Endothelial cell of umbilical vein (primary cell): ENCODE data around the gene NEMF. TPM values are rescaled to one million over a fixed set of nuclear protein-coding genes. Genes with fewer than 3 reads are reported as not detected.
"Not testable (repeated sequence)": the region's sequence is repeated elsewhere in the genome, so short reads cannot be mapped to it uniquely, and the experiment has no call there.

ENCODE experiments used
- BruUV-seq: library from RNA; stranded (reverse); fragments of 400-500 nt; replicated peaks from 2 replicates; lab custom pipeline; 2021; lab: Mats Ljungman, UMichigan
- CTCF ChIA-PET: fragments of 300-600, 350-600 bp; sonication (Branson Sonifier 250); formaldehyde crosslinking; loops from one replicate; lab custom pipeline; 2021; ENCODE audit warnings: antibody characterized with exemption, inconsistent platforms; lab: Charles Lee
- POLR2A ChIA-PET: fragments of 300-600, 350-600 bp; sonication (Branson Sonifier 250); formaldehyde crosslinking; loops from one replicate; lab custom pipeline; 2021; ENCODE audit warnings: antibody characterized with exemption, inconsistent platforms; lab: Charles Lee
- DNase-seq: peaks from one replicate; pipeline ENCODE4 v3.0.0-alpha.2; 2011; ENCODE audit warnings: low read depth, low spot score
- FAIRE-seq: peaks from 2 replicates; lab custom pipeline; 2011; peaks lifted over from hg19 to GRCh38; lab: Jason Lieb, UNC
- H2AFZ ChIP-seq: 2 replicates; pipeline ENCODE4 v1.6.0; 2012; ENCODE audit warnings: low read depth, low read length, control low read depth, inconsistent platforms
- H3K27ac ChIP-seq: 2 replicates; pipeline ENCODE4 v1.5.1; 2011; ENCODE audit warnings: low read depth, mild to moderate bottlenecking, control low read depth, low read length, moderate library complexity; ENCODE audit not compliant: insufficient read depth
- H3K27me3 ChIP-seq, 2 experiments: 2 replicates each; pipeline versions ENCODE4 v1.6.0 to v1.6.1; 2011; ENCODE audit warnings: low read length in 2 of 2, mixed read lengths in 1 of 2; ENCODE audit not compliant: control insufficient read depth in 2 of 2, insufficient read depth in 2 of 2
- H3K36me3 ChIP-seq, 2 experiments: 2 replicates in 1 of 2; 3 replicates in 1 of 2; pipeline ENCODE4 v1.5.1; 2011; ENCODE audit warnings: low read length in 2 of 2, mild to moderate bottlenecking in 1 of 2, moderate library complexity in 1 of 2; ENCODE audit not compliant: control insufficient read depth in 2 of 2, insufficient read depth in 2 of 2; ENCODE audit errors: extremely low read depth in 1 of 2
- H3K4me1 ChIP-seq: 3 replicates; pipeline ENCODE4 v1.5.1; 2011; ENCODE audit warnings: mild to moderate bottlenecking, low read length; ENCODE audit not compliant: control insufficient read depth, insufficient read depth; ENCODE audit errors: extremely low read depth
- H3K4me2 ChIP-seq: 2 replicates; pipeline ENCODE4 v1.6.1; 2011; ENCODE audit warnings: low read length, control low read depth, mixed read lengths; ENCODE audit not compliant: insufficient read depth
- H3K4me3 ChIP-seq, 3 experiments: fragments of 200-600 bp in 1 of 3; sonication (generic), shearing (Covaris generic) in 1 of 3; replicated peaks in 1 of 3; 2 replicates each; pipeline ENCODE4 v1.5.1; 2011 to 2016; ENCODE audit warnings: control low read depth in 3 of 3, low read length in 3 of 3, mild to moderate bottlenecking in 2 of 3, inconsistent platforms in 1 of 3, low read depth in 1 of 3, moderate library complexity in 1 of 3; ENCODE audit not compliant: insufficient read depth in 1 of 3
- H3K79me2 ChIP-seq: 2 replicates; pipeline ENCODE4 v1.6.0; 2012; ENCODE audit warnings: low read length, inconsistent platforms; ENCODE audit not compliant: control insufficient read depth, insufficient read depth
- H3K9ac ChIP-seq: replicated peaks from 2 replicates; pipeline ENCODE3; 2011; ENCODE audit warnings: low read length, control low read depth; ENCODE audit not compliant: insufficient read depth; ENCODE audit errors: extremely low read depth
- H3K9me1 ChIP-seq: replicated peaks from 3 replicates; pipeline ENCODE4 v1.6.0; 2011; ENCODE audit warnings: mild to moderate bottlenecking, low read length; ENCODE audit not compliant: control insufficient read depth, insufficient read depth; ENCODE audit errors: extremely low read depth
- H3K9me3 ChIP-seq: replicated peaks from 2 replicates; pipeline ENCODE4 v1.5.1; 2012; ENCODE audit warnings: low read length, inconsistent platforms; ENCODE audit not compliant: control insufficient read depth, insufficient read depth
- H4K20me1 ChIP-seq: replicated peaks from 2 replicates; pipeline ENCODE3; 2011; ENCODE audit warnings: mild to moderate bottlenecking, low read length; ENCODE audit not compliant: control insufficient read depth, insufficient read depth; ENCODE audit errors: extremely low read depth
- EZH2 ChIP-seq: IDR thresholded peaks from 2 replicates; pipeline ENCODE4 v1.6.1; 2012; ENCODE audit warnings: borderline replicate concordance, low read depth, mild to moderate bottlenecking, moderate library complexity, low read length, inconsistent platforms; ENCODE audit not compliant: severe bottlenecking
- FOS ChIP-seq: IDR thresholded peaks from 2 replicates; pipeline ENCODE4 v1.6.1; 2011; ENCODE audit warnings: mild to moderate bottlenecking, low read length, moderate library complexity, borderline replicate concordance; ENCODE audit not compliant: insufficient read depth
- GATA2 ChIP-seq: IDR thresholded peaks from 2 replicates; pipeline ENCODE4 v1.7.0; 2011; ENCODE audit warnings: low read depth, mild to moderate bottlenecking, moderate library complexity, mixed read lengths, low read length; ENCODE audit not compliant: insufficient read length, insufficient read depth
- JUN ChIP-seq: IDR thresholded peaks from 2 replicates; pipeline ENCODE4 v1.6.1; 2011; ENCODE audit warnings: borderline replicate concordance, low read depth; ENCODE audit not compliant: insufficient read length, insufficient read depth
- MYC ChIP-seq: IDR thresholded peaks from one replicate; pipeline ENCODE4 v1.6.1; 2011; ENCODE audit warnings: mild to moderate bottlenecking, low read depth, low read length
- POLR2A ChIP-seq: IDR thresholded peaks from 2 replicates; pipeline ENCODE4 v1.6.1; 2012; ENCODE audit warnings: low read depth, mild to moderate bottlenecking, control low read depth, low read length
- POLR2AphosphoS5 ChIP-seq: IDR thresholded peaks from 2 replicates; pipeline ENCODE4 v1.6.1; 2012; ENCODE audit warnings: low read depth, mild to moderate bottlenecking, control low read depth, low read length, moderate library complexity; ENCODE audit not compliant: insufficient read depth
- dilution Hi-C: fragments of 300-500 bp; cut with MboI; formaldehyde crosslinking; loops from one replicate; pipeline ENCODE4 v1.15.0; 2019; ENCODE audit warnings: low sequenced_read_pairs; ENCODE audit not compliant: extremely low pct_ligation_motif_present
- intact Hi-C: fragments of 100-400 bp; cut with micrococcal nuclease; formaldehyde crosslinking; loops from one replicate; pipeline ENCODE4 v1.10.0; 2022
- polyA plus RNA-seq, 4 experiments: library from polyadenylated mRNA; depleted of rRNA in 3 of 4; stranded (reverse) in 3 of 4; unstranded in 1 of 4; fragments of >200 nt; gene quantifications; 2 replicates each; pipeline versions ENCODE4 v1.2.1 to v1.2.3, GENCODE V29; 2011 to 2012; ENCODE audit warnings: missing spikeins in 1 of 4
- total RNA-seq: library from RNA; stranded (reverse); gene quantifications from 2 replicates; pipeline ENCODE4 v1.2.3, GENCODE V29; 2021
- TF ChIP-seq, protein P1 (sequence below): IDR thresholded peaks from 2 replicates; pipeline ENCODE4 v1.6.1; 2011; ENCODE audit not compliant: insufficient read depth, insufficient read length
- TF ChIP-seq, protein P2 (sequence below), 2 donors: IDR thresholded peaks; 1 replicate in 1 of 2; 2 replicates in 1 of 2; pipeline ENCODE4 v1.5.1; 2011; ENCODE audit warnings: low read length in 2 of 2, mild to moderate bottlenecking in 2 of 2, moderate library complexity in 2 of 2, control low read depth in 1 of 2, inconsistent platforms in 1 of 2, low read depth in 1 of 2; ENCODE audit not compliant: insufficient read depth in 1 of 2; ENCODE audit errors: extremely low read depth in 1 of 2

Gene NEMF
- total and polyA plus RNA-seq, 2 donors (not counting 3 experiments of a cell fraction or from before 2014, with no cell fraction given), result 12.2 to 71.4 TPM

DNA sequence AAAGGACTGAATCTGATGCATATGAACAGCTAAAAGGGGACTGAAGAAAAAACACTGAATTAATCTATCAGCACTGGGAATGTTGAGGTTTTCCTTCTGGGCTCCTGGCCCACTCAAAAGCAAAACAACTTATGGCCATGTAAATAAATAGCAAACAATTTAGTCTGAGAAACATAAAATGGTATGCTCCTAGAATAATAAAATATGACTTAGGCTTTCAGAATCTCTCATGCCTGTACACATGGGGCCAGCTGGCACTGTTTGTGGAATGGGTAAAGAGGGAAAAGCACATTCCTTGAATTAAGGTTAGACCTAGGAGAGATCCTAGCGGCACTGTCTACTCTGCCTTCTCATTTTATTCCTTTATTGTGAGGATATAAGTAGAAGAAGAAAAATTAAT is 78.5 kb downstream of the NEMF start:
- intact Hi-C loops, result no loop called here
- peaks cover 6% of the 10 kb centered on the region for H3K4me1 ChIP-seq
- no peak overlapping the region for H2AFZ ChIP-seq
- H3K9me3 ChIP-seq, result no peaks in the 10 kb centered on the region
- ChIA-PET CTCF (interaction anchor here (1.3 kb wide), 1 partner anchor 140 kb away, joined by 4 read pairs; no protein-coding TSS in a partner anchor), POLR2A (no interaction called here)
- no peak overlapping the region for H3K9ac ChIP-seq
- dilution Hi-C loops, result no loop called here
- no TSS peak for BruUV-seq
- peaks cover 3% of the 10 kb centered on the region for H3K79me2 ChIP-seq
- H3K27me3 ChIP-seq, result no peaks in the 10 kb centered on the region
- no peak overlapping the region for H3K27ac ChIP-seq
- no peaks in the 10 kb centered on the region for H4K20me1 ChIP-seq
- H3K9me1 ChIP-seq, result no peaks in the 10 kb centered on the region
- TF ChIP-seq MYC, result no peak
- TF ChIP-seq, protein P1, sequence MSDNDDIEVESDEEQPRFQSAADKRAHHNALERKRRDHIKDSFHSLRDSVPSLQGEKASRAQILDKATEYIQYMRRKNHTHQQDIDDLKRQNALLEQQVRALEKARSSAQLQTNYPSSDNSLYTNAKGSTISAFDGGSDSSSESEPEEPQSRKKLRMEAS, result no peak
- TF ChIP-seq POLR2AphosphoS5, result no peak
- TF ChIP-seq, protein P2, sequence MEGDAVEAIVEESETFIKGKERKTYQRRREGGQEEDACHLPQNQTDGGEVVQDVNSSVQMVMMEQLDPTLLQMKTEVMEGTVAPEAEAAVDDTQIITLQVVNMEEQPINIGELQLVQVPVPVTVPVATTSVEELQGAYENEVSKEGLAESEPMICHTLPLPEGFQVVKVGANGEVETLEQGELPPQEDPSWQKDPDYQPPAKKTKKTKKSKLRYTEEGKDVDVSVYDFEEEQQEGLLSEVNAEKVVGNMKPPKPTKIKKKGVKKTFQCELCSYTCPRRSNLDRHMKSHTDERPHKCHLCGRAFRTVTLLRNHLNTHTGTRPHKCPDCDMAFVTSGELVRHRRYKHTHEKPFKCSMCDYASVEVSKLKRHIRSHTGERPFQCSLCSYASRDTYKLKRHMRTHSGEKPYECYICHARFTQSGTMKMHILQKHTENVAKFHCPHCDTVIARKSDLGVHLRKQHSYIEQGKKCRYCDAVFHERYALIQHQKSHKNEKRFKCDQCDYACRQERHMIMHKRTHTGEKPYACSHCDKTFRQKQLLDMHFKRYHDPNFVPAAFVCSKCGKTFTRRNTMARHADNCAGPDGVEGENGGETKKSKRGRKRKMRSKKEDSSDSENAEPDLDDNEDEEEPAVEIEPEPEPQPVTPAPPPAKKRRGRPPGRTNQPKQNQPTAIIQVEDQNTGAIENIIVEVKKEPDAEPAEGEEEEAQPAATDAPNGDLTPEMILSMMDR (IDR thresholded peaks at IDR 0.05; ENCODE audit: extremely low read depth in 1 of 2, insufficient read depth in 1 of 2, low read depth in 1 of 2, low read length in 2 of 2), result no peak
- no peak for TF ChIP-seq POLR2A
- no peak for TF ChIP-seq JUN
- no peak for TF ChIP-seq GATA2
- TF ChIP-seq EZH2, result no peak
- no peak for TF ChIP-seq FOS
- no peak overlapping the region for H3K4me3 ChIP-seq
- H3K36me3 ChIP-seq, result peaks cover 4 to 12% of the 10 kb centered on the region in 2 experiments
- no peak for DNase-seq
- FAIRE-seq, result no peak
- no peak overlapping the region for H3K4me2 ChIP-seq

DNA sequence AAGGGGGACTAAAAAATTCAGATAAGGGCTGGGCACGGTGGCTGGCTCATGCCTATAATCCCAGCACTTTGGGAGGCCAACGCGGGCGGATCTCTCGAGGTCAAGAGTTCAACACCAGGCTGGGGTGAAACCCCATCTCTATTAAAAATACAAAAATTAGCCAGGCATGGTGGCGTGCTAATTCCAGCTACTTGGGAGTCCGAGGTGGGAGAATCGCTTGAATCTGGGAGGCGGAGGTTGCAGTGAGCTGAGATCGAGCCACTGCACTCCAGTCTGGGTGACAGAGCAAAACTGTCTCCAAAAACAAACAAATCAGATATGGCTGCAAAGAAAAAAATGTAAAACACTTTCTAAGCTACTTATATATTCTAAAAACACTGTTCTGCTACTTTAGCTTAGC is 80.9 kb downstream of the NEMF start:
- POLR2A ChIA-PET, H3K9ac ChIP-seq, H3K4me3 ChIP-seq, intact Hi-C loops, DNase-seq, H4K20me1 ChIP-seq, H3K9me3 ChIP-seq, H3K27me3 ChIP-seq, H3K36me3 ChIP-seq, H2AFZ ChIP-seq, FAIRE-seq, BruUV-seq, dilution Hi-C loops, H3K4me2 ChIP-seq, H3K79me2 ChIP-seq, H3K27ac ChIP-seq, H3K9me1 ChIP-seq: not testable (repeated sequence)
- peaks cover 16% of the 10 kb centered on the region for H3K4me1 ChIP-seq
- CTCF ChIA-PET, result interaction anchor here (1.6 to 2.4 kb wide), 3 partner anchors 137 to 310 kb away, joined by 3 to 11 read pairs (median 7); partner anchors contain the start of genes DNAAF2 and RPL36AL
